Keratinocyte (primary cell): ENCODE measurements around the gene PTGR3. TPM values are rescaled to one million over a fixed set of nuclear protein-coding genes. Genes with fewer than 3 reads are reported as not detected.

ENCODE experiments used
- DNase-seq: peaks from one replicate; pipeline ENCODE4 v3.0.0-alpha.2; 2011; ENCODE audit warnings: low read depth, missing footprints, low spot score
- FAIRE-seq: peaks from 2 replicates; lab custom pipeline; 2011; peaks lifted over from hg19 to GRCh38; lab: Jason Lieb, UNC
- H2AFZ ChIP-seq: 2 replicates; pipeline ENCODE4 v1.6.0; 2012; ENCODE audit warnings: low read length, control low read depth, inconsistent platforms; ENCODE audit not compliant: control insufficient read depth
- H3K27ac ChIP-seq: 2 replicates; pipeline ENCODE4 v1.5.1; 2011; ENCODE audit warnings: low read length; ENCODE audit not compliant: control insufficient read depth, insufficient read depth
- H3K27me3 ChIP-seq: 3 replicates; pipeline ENCODE4 v1.6.0; 2011; ENCODE audit warnings: low read length; ENCODE audit not compliant: control insufficient read depth, insufficient read depth; ENCODE audit errors: extremely low read depth
- H3K36me3 ChIP-seq, 2 experiments: 2 replicates in 1 of 2; 3 replicates in 1 of 2; pipeline ENCODE4 v1.5.1; 2011; ENCODE audit warnings: low read length in 2 of 2, mild to moderate bottlenecking in 1 of 2; ENCODE audit not compliant: control insufficient read depth in 2 of 2, insufficient read depth in 2 of 2; ENCODE audit errors: extremely low read depth in 1 of 2
- H3K4me1 ChIP-seq: 3 replicates; pipeline ENCODE4 v1.5.1; 2011; ENCODE audit warnings: low read length; ENCODE audit not compliant: control insufficient read depth, insufficient read depth; ENCODE audit errors: extremely low read depth
- H3K4me2 ChIP-seq: 3 replicates; pipeline ENCODE4 v1.6.0; 2011; ENCODE audit warnings: low read depth, low read length; ENCODE audit not compliant: control insufficient read depth, insufficient read depth; ENCODE audit errors: extremely low read depth
- H3K4me3 ChIP-seq, 3 experiments: fragments of 200-600 bp in 1 of 3; sonication (generic) in 1 of 3; 2 replicates in 2 of 3; 3 replicates in 1 of 3; pipeline ENCODE4 v1.5.1; 2011 to 2016; ENCODE audit warnings: low read length in 3 of 3, mild to moderate bottlenecking in 3 of 3, control low read depth in 2 of 3, inconsistent platforms in 1 of 3, low read depth in 1 of 3, mixed read lengths in 1 of 3, mixed run types in 1 of 3, moderate library complexity in 1 of 3; ENCODE audit not compliant: control insufficient read depth in 2 of 3, insufficient read depth in 2 of 3; ENCODE audit errors: extremely low read depth in 1 of 3
- H3K79me2 ChIP-seq: 2 replicates; pipeline ENCODE4 v1.6.0; 2012; ENCODE audit warnings: low read length; ENCODE audit not compliant: control insufficient read depth, insufficient read depth
- H3K9ac ChIP-seq: 3 replicates; pipeline ENCODE4 v1.6.0; 2011; ENCODE audit warnings: low read length; ENCODE audit not compliant: control insufficient read depth, insufficient read depth; ENCODE audit errors: extremely low read depth
- H3K9me1 ChIP-seq: 3 replicates; pipeline ENCODE4 v1.6.0; 2011; ENCODE audit warnings: low read length; ENCODE audit not compliant: control insufficient read depth, insufficient read depth; ENCODE audit errors: extremely low read depth
- H3K9me3 ChIP-seq: 2 replicates; pipeline ENCODE4 v1.5.1; 2012; ENCODE audit warnings: low read depth, low read length; ENCODE audit not compliant: control insufficient read depth
- H4K20me1 ChIP-seq: 3 replicates; pipeline ENCODE4 v1.6.0; 2011; ENCODE audit warnings: low read length; ENCODE audit not compliant: control insufficient read depth, insufficient read depth; ENCODE audit errors: extremely low read depth
- EZH2 ChIP-seq: IDR thresholded peaks from one replicate; pipeline ENCODE4 v1.6.1; 2012; ENCODE audit warnings: inconsistent platforms, mild to moderate bottlenecking, low read length, moderate library complexity
- dilution Hi-C: fragments of 300-500 bp; cut with MboI; formaldehyde crosslinking; loops from one replicate; pipeline ENCODE4 v1.7.0; 2020; ENCODE audit warnings: low sequenced_read_pairs; ENCODE audit not compliant: extremely low pct_ligation_motif_present
- polyA plus RNA-seq, 5 experiments: library from polyadenylated mRNA; depleted of rRNA in 3 of 5; stranded (reverse) in 3 of 5; stranded (forward) in 1 of 5; unstranded in 1 of 5; fragments of >200 nt; gene quantifications; 1 replicate in 1 of 5; 2 replicates in 3 of 5; 3 replicates in 1 of 5; pipeline versions ENCODE4 v1.2.1 to v1.2.3, GENCODE V29; 2011 to 2012; ENCODE audit warnings: missing spikeins in 2 of 5, low read depth in 1 of 5, low replicate concordance in 1 of 5
- TF ChIP-seq, protein P1 (sequence below), 3 experiments: IDR thresholded peaks in 1 of 3; conservative IDR thresholded peaks in 1 of 3; optimal IDR thresholded peaks in 1 of 3; 2 replicates in 2 of 3; 3 replicates in 1 of 3; pipeline versions ENCODE3 to v1.5.1; 2011; ENCODE audit warnings: low read length in 3 of 3, mild to moderate bottlenecking in 3 of 3, moderate library complexity in 2 of 3, control low read depth in 1 of 3, inconsistent platforms in 1 of 3; ENCODE audit not compliant: insufficient read depth in 2 of 3; ENCODE audit errors: extremely low read depth in 1 of 3

The PTGR3 gene
- polyA plus RNA-seq, 1 donor (not counting 4 experiments of a cell fraction or from before 2014, with no cell fraction given): 25.2 TPM

DNA sequence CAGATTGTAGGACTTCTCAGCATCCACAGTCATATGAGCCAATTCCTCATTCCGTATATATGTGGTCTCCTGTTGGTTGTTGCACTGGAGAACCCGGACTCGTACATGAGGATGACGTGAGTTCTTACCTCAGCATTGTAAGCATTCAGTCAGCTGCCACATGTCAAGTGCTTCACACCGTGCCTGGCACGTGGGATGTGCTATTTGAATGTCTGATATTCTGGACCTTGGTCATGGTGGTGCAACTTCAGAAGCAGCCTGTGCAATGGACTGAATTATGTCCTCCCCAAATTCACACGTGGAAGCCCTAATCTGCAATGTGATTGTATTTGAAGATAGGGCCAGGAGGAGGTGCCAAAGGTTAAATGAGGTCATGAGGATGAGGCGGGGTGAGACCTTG, 32.1 kb downstream of the PTGR3 start:
- Histone ChIP-seq H3K4me2 (no peak overlapping the region), H2AFZ (no peak overlapping the region), H3K4me1 (no peaks in the 10 kb centered on the region), H3K9me3 (no peaks in the 10 kb centered on the region), H3K79me2 (no peaks in the 10 kb centered on the region), H3K9ac (no peak overlapping the region), H3K4me3 (no peak overlapping the region), H4K20me1 (no peaks in the 10 kb centered on the region), H3K9me1 (no peaks in the 10 kb centered on the region), H3K27ac (no peak overlapping the region), H3K27me3 (no peaks in the 10 kb centered on the region), H3K36me3 (no peaks in the 10 kb centered on the region)
- DNase-seq (no peak), FAIRE-seq (no peak)
- dilution Hi-C loops: no loop called here
- TF ChIP-seq, protein P1, sequence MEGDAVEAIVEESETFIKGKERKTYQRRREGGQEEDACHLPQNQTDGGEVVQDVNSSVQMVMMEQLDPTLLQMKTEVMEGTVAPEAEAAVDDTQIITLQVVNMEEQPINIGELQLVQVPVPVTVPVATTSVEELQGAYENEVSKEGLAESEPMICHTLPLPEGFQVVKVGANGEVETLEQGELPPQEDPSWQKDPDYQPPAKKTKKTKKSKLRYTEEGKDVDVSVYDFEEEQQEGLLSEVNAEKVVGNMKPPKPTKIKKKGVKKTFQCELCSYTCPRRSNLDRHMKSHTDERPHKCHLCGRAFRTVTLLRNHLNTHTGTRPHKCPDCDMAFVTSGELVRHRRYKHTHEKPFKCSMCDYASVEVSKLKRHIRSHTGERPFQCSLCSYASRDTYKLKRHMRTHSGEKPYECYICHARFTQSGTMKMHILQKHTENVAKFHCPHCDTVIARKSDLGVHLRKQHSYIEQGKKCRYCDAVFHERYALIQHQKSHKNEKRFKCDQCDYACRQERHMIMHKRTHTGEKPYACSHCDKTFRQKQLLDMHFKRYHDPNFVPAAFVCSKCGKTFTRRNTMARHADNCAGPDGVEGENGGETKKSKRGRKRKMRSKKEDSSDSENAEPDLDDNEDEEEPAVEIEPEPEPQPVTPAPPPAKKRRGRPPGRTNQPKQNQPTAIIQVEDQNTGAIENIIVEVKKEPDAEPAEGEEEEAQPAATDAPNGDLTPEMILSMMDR (optimal IDR thresholded peaks at IDR 0.05 in 1 of 3, IDR thresholded peaks at IDR 0.05 in 1 of 3, conservative IDR thresholded peaks at IDR 0.05 in 1 of 3; ENCODE audit: extremely low read depth in 1 of 3, insufficient read depth in 2 of 3, low read length in 3 of 3): no peak

DNA sequence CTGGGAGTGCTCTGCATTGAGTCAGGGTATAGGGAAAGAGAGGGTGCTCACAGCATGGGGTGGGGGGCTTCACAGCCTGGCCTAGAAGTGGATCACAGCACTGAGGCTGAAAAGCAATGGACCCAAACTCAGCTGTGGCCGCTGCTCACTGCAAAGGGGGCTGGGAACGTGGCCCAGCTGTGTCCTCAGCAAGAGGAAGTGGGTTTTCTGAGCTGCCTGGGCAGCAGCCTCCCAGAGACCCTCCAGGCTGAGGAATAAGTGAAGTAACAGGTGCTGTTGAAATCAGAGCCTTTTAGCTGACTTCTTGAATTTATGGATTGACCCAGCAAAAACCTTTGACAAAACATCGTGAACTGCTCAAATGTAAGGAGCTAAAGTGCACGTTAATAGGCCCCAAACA, 35.2 kb downstream of the PTGR3 start:
- FAIRE-seq (no peak), DNase-seq (no peak)
- no peaks in the 10 kb centered on the region for H4K20me1 ChIP-seq
- H3K27ac ChIP-seq: no peak overlapping the region
- H3K9me3 ChIP-seq: no peaks in the 10 kb centered on the region
- H3K9ac ChIP-seq: no peak overlapping the region
- no peaks in the 10 kb centered on the region for H3K4me1 ChIP-seq
- no peak for TF ChIP-seq EZH2
- TF ChIP-seq, protein P1 (optimal IDR thresholded peaks at IDR 0.05 in 1 of 3, IDR thresholded peaks at IDR 0.05 in 1 of 3, conservative IDR thresholded peaks at IDR 0.05 in 1 of 3; ENCODE audit: extremely low read depth in 1 of 3, insufficient read depth in 2 of 3, low read length in 3 of 3): no peak
- H3K4me3 ChIP-seq: no peak overlapping the region
- H3K27me3 ChIP-seq: no peaks in the 10 kb centered on the region
- no peaks in the 10 kb centered on the region for H3K9me1 ChIP-seq
- H3K36me3 ChIP-seq: no peaks in the 10 kb centered on the region
- H2AFZ ChIP-seq: no peak overlapping the region
- no peak overlapping the region for H3K4me2 ChIP-seq
- H3K79me2 ChIP-seq: no peaks in the 10 kb centered on the region
- dilution Hi-C loops: no loop called here
